ENCODE results near the gene CX3CL1. TPM values are rescaled to one million over a fixed set of nuclear protein-coding genes. Genes with fewer than 3 reads are reported as not detected.

CX3CL1 gene
- total RNA-seq, 2 experiments from 2014 or later = not detected

- ChIA-PET POLR2A (interaction anchor here (0.5 to 0.8 kb wide), 2 partner anchors 30 to 446 kb away, joined by 3 read pairs; no protein-coding TSS in a partner anchor), CTCF (interaction anchor here (1.4 to 1.6 kb wide), 2 partner anchors 40 to 42 kb away, joined by 3 to 10 read pairs; no protein-coding TSS in a partner anchor)
- H3K36me3 Mint-ChIP-seq (ENCODE audit: low read depth) = no peaks in the 10 kb centered on the region
- H3K4me1 Mint-ChIP-seq (ENCODE audit: low read depth) = peaks cover 20% of the 10 kb centered on the region
- H3K4me3 Mint-ChIP-seq = no peak overlapping the region
- H3K9me3 Mint-ChIP-seq (ENCODE audit: insufficient read depth) = no peaks in the 10 kb centered on the region
- DNase-seq (peak; percentile 37), ATAC-seq (peak; percentile 37)
- H3K27me3 Mint-ChIP-seq (ENCODE audit: low read depth) = no peaks in the 10 kb centered on the region
- no peak overlapping the region for H3K27ac Mint-ChIP-seq
Observed at GRCh38 chr16:57377080-57377841, 5.0 kb downstream of the CX3CL1 start.

- no peaks in the 10 kb centered on the region for H3K27me3 Mint-ChIP-seq (ENCODE audit: low read depth)
- no peaks in the 10 kb centered on the region for H3K9me3 Mint-ChIP-seq (ENCODE audit: insufficient read depth)
- no peak for DNase-seq
- CTCF ChIA-PET = no interaction called here
- no peak overlapping the region for H3K27ac Mint-ChIP-seq
- no peak for ATAC-seq
- POLR2A ChIA-PET = no interaction called here
- H3K4me1 Mint-ChIP-seq (ENCODE audit: low read depth) = peaks cover 20% of the 10 kb centered on the region
- no peak overlapping the region for H3K4me3 Mint-ChIP-seq
- no peaks in the 10 kb centered on the region for H3K36me3 Mint-ChIP-seq (ENCODE audit: low read depth)
Observed at GRCh38 chr16:57379579-57379978, 7.3 kb downstream of the CX3CL1 start.

- Mint-ChIP-seq H3K4me3 (no peak overlapping the region), H3K4me1 (ENCODE audit: low read depth) (peaks cover 20% of the 10 kb centered on the region), H3K9me3 (ENCODE audit: insufficient read depth) (no peaks in the 10 kb centered on the region), H3K36me3 (ENCODE audit: low read depth) (no peaks in the 10 kb centered on the region), H3K27me3 (ENCODE audit: low read depth) (no peaks in the 10 kb centered on the region), H3K27ac (no peak overlapping the region)
- POLR2A ChIA-PET = no interaction called here
- DNase-seq (no peak), ATAC-seq (no peak)
- CTCF ChIA-PET = interaction anchor here (0.7 to 1.6 kb wide), 4 partner anchors 36 to 268 kb away, joined by 3 read pairs; no protein-coding TSS in a partner anchor
Observed at GRCh38 chr16:57380671-57381462, 8.6 kb downstream of the CX3CL1 start.

GRCh38 chr16:57381791-57382534 lies 9.7 kb downstream of the CX3CL1 start:
- CTCF ChIA-PET = interaction anchor here (0.7 to 1.6 kb wide), 4 partner anchors 35 to 267 kb away, joined by 3 read pairs; no protein-coding TSS in a partner anchor
- DNase-seq = no peak
- no peak for ATAC-seq
- H3K4me3 Mint-ChIP-seq = no peak overlapping the region
- peaks cover 20% of the 10 kb centered on the region for H3K4me1 Mint-ChIP-seq (ENCODE audit: low read depth)
- no peaks in the 10 kb centered on the region for H3K27me3 Mint-ChIP-seq (ENCODE audit: low read depth)
- no peaks in the 10 kb centered on the region for H3K9me3 Mint-ChIP-seq (ENCODE audit: insufficient read depth)
- POLR2A ChIA-PET = no interaction called here
- H3K27ac Mint-ChIP-seq = no peak overlapping the region
- H3K36me3 Mint-ChIP-seq (ENCODE audit: low read depth) = no peaks in the 10 kb centered on the region

- no peaks in the 10 kb centered on the region for H3K27me3 Mint-ChIP-seq (ENCODE audit: low read depth)
- H3K4me1 Mint-ChIP-seq (ENCODE audit: low read depth) = peaks cover 13% of the 10 kb centered on the region
- CTCF ChIA-PET = no interaction called here
- no peaks in the 10 kb centered on the region for H3K9me3 Mint-ChIP-seq (ENCODE audit: insufficient read depth)
- H3K27ac Mint-ChIP-seq = peak overlapping the region; percentile 11
- DNase-seq (no peak), ATAC-seq (no peak)
- POLR2A ChIA-PET = no interaction called here
- no peaks in the 10 kb centered on the region for H3K36me3 Mint-ChIP-seq (ENCODE audit: low read depth)
- no peak overlapping the region for H3K4me3 Mint-ChIP-seq
Observed at GRCh38 chr16:57382535-57383275, 10.4 kb downstream of the CX3CL1 start.

GRCh38 chr16:57383276-57384247 lies 11.3 kb downstream of the CX3CL1 start:
- H3K4me1 Mint-ChIP-seq (ENCODE audit: low read depth) = peaks cover 10% of the 10 kb centered on the region
- peak overlapping the region; percentile 11 for H3K27ac Mint-ChIP-seq
- no peak for ATAC-seq
- CTCF ChIA-PET = no interaction called here
- H3K36me3 Mint-ChIP-seq (ENCODE audit: low read depth) = no peaks in the 10 kb centered on the region
- no peaks in the 10 kb centered on the region for H3K9me3 Mint-ChIP-seq (ENCODE audit: insufficient read depth)
- DNase-seq = no peak
- H3K27me3 Mint-ChIP-seq (ENCODE audit: low read depth) = peaks cover 3% of the 10 kb centered on the region
- POLR2A ChIA-PET = no interaction called here
- H3K4me3 Mint-ChIP-seq = no peak overlapping the region

GRCh38 chr16:57384248-57385070 lies 12.2 kb downstream of the CX3CL1 start:
- DNase-seq = no peak
- H3K36me3 Mint-ChIP-seq (ENCODE audit: low read depth) = no peaks in the 10 kb centered on the region
- ChIA-PET POLR2A (no interaction called here), CTCF (no interaction called here)
- H3K9me3 Mint-ChIP-seq (ENCODE audit: insufficient read depth) = no peaks in the 10 kb centered on the region
- ATAC-seq = no peak
- peaks cover 10% of the 10 kb centered on the region for H3K4me1 Mint-ChIP-seq (ENCODE audit: low read depth)
- no peak overlapping the region for H3K27ac Mint-ChIP-seq
- no peak overlapping the region for H3K4me3 Mint-ChIP-seq
- H3K27me3 Mint-ChIP-seq (ENCODE audit: low read depth) = peaks cover 5% of the 10 kb centered on the region

GRCh38 chr16:57385083-57385482 lies 12.8 kb downstream of the CX3CL1 start:
- no peak for DNase-seq
- POLR2A ChIA-PET = no interaction called here
- H3K36me3 Mint-ChIP-seq (ENCODE audit: low read depth) = no peaks in the 10 kb centered on the region
- no peak overlapping the region for H3K27ac Mint-ChIP-seq
- CTCF ChIA-PET = no interaction called here
- peaks cover 5% of the 10 kb centered on the region for H3K27me3 Mint-ChIP-seq (ENCODE audit: low read depth)
- H3K4me3 Mint-ChIP-seq = no peak overlapping the region
- no peak for ATAC-seq
- H3K4me1 Mint-ChIP-seq (ENCODE audit: low read depth) = peaks cover 10% of the 10 kb centered on the region
- H3K9me3 Mint-ChIP-seq (ENCODE audit: insufficient read depth) = no peaks in the 10 kb centered on the region

GRCh38 chr16:57386381-57386951 lies 14.2 kb downstream of the CX3CL1 start:
- DNase-seq (no peak), ATAC-seq (no peak)
- ChIA-PET POLR2A (interaction anchor here (0.5 kb wide), 1 partner anchor 1001 kb away, joined by 3 read pairs; no protein-coding TSS in a partner anchor), CTCF (interaction anchor here (1.8 kb wide), 1 partner anchor 30 kb away, joined by 5 read pairs; no protein-coding TSS in a partner anchor)
- Mint-ChIP-seq H3K27ac (no peak overlapping the region), H3K27me3 (ENCODE audit: low read depth) (peaks cover 5% of the 10 kb centered on the region), H3K36me3 (ENCODE audit: low read depth) (no peaks in the 10 kb centered on the region), H3K4me1 (ENCODE audit: low read depth) (peaks cover 2% of the 10 kb centered on the region), H3K4me3 (no peak overlapping the region), H3K9me3 (ENCODE audit: insufficient read depth) (no peaks in the 10 kb centered on the region)

All from activated CD8-positive, alpha-beta T cell treated with anti-CD3 and anti-CD28 coated beads, Interleukin-2, amount 10 ng/mL, durations not matched to agents 7 days and 5 days (primary cell).